Activated CD8-positive, alpha-beta T cell treated with anti-CD3 and anti-CD28 coated beads for 36 hours (primary cell): ENCODE measurements around the gene DROSHA. TPM values are rescaled to one million over a fixed set of nuclear protein-coding genes. Genes with fewer than 3 reads are reported as not detected.

ENCODE experiments used
- ATAC-seq: fragments of 200-7000 bp; cut with Tn5 transposase; one replicate; pipeline ENCODE4 v1.10.0; 2021; ENCODE audit warnings: mild to moderate bottlenecking, moderate library complexity
- CTCF ChIA-PET: fragments of 350-600 bp; sonication (Branson Sonifier 250); formaldehyde crosslinking; loops from one replicate; lab custom pipeline; 2021; ENCODE audit warnings: antibody characterized with exemption; lab: Charles Lee
- POLR2A ChIA-PET: fragments of 350-600 bp; sonication (Branson Sonifier 250); formaldehyde crosslinking; loops from one replicate; lab custom pipeline; 2021; ENCODE audit warnings: antibody characterized with exemption; lab: Charles Lee
- DNase-seq: peaks from one replicate; pipeline ENCODE4 v3.0.0-alpha.2; 2020
- H3K27ac Mint-ChIP-seq: one replicate; pipeline ENCODE4 v1.8.0; 2021; ENCODE audit warnings: mild to moderate bottlenecking, mixed read lengths
- H3K27me3 Mint-ChIP-seq: one replicate; pipeline ENCODE4 v1.8.0; 2021; ENCODE audit warnings: mixed read lengths
- H3K36me3 Mint-ChIP-seq: one replicate; pipeline ENCODE4 v1.8.0; 2021; ENCODE audit warnings: low read depth, mixed read lengths
- H3K4me1 Mint-ChIP-seq: one replicate; pipeline ENCODE4 v1.8.0; 2021; ENCODE audit warnings: low read depth, mixed read lengths
- H3K4me3 Mint-ChIP-seq: one replicate; pipeline ENCODE4 v1.8.0; 2021; ENCODE audit warnings: mild to moderate bottlenecking, moderate library complexity, mixed read lengths
- H3K9me3 Mint-ChIP-seq: one replicate; pipeline ENCODE4 v1.8.0; 2021; ENCODE audit warnings: mixed read lengths
- intact Hi-C: fragments of 100-400 bp; cut with micrococcal nuclease; formaldehyde crosslinking; loops from one replicate; pipeline ENCODE4 v1.10.0; 2022
- total RNA-seq, 2 experiments: library from RNA; stranded (reverse); gene quantifications; one replicate each; pipeline ENCODE4 v1.2.3, GENCODE V29; 2021
- TF ChIP-seq, protein P1 (sequence below): fragments of 200-600 bp; IDR thresholded peaks from one replicate; pipeline ENCODE4 v1.8.0; 2022; ENCODE audit warnings: antibody characterized with exemption, mild to moderate bottlenecking

DROSHA gene
- total RNA-seq, 2 experiments from 2014 or later = 57.8 to 61.0 TPM

DNA sequence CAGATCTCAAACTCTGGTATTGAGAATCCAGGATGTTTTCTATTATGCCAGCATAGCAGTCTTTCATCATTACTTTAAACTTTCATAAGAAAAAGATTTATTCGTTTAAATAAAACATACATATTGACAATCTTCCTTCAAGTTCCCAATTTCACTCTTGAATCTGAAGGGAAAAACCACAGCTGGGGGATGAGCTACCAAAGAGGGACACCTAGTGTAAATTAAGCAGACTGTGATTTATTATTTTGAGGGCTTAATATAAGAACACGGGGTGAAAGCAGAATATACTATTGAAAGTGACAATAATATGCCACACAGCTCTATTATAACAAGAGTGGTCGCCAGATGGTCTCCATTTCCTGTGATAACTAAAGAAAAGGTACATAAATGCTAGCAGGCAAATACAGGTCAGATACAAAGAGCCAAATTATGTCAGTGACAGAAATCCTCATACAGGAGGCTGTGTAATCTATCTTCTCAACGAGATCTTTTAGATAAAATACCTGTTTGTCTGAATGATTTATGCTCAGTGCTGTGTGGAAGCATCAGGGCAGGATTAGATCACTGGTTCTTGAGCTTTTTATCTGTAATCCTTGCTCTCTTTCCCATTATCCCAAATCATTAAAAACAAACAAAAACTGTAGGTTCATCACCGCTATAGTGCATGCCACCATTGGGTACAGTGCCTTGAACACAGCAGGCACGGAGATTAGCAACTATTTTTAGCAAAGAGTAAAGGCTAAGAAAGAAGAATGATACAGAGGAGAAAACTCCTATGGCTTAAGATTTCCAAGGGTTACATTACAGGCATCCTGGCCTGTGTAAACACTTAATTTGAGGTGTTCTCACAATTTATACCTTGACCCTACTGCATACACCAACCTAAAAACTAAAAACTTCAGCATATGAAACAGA, 116.6 kb downstream of the DROSHA start:
- Mint-ChIP-seq H3K27me3 (no peaks in the 10 kb centered on the region), H3K27ac (no peak overlapping the region), H3K4me3 (no peak overlapping the region), H3K36me3 (peaks cover 27% of the 10 kb centered on the region), H3K4me1 (peaks cover 4% of the 10 kb centered on the region), H3K9me3 (no peaks in the 10 kb centered on the region)
- CTCF ChIA-PET = no interaction called here
- POLR2A ChIA-PET = no interaction called here
- intact Hi-C loops = no loop called here
- TF ChIP-seq, protein P1, sequence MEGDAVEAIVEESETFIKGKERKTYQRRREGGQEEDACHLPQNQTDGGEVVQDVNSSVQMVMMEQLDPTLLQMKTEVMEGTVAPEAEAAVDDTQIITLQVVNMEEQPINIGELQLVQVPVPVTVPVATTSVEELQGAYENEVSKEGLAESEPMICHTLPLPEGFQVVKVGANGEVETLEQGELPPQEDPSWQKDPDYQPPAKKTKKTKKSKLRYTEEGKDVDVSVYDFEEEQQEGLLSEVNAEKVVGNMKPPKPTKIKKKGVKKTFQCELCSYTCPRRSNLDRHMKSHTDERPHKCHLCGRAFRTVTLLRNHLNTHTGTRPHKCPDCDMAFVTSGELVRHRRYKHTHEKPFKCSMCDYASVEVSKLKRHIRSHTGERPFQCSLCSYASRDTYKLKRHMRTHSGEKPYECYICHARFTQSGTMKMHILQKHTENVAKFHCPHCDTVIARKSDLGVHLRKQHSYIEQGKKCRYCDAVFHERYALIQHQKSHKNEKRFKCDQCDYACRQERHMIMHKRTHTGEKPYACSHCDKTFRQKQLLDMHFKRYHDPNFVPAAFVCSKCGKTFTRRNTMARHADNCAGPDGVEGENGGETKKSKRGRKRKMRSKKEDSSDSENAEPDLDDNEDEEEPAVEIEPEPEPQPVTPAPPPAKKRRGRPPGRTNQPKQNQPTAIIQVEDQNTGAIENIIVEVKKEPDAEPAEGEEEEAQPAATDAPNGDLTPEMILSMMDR = no peak
- no peak for DNase-seq
- ATAC-seq = no peak

- ATAC-seq (no peak), DNase-seq (no peak)
- ChIA-PET CTCF (no interaction called here), POLR2A (no interaction called here)
- H3K27me3 Mint-ChIP-seq = no peaks in the 10 kb centered on the region
- TF ChIP-seq, protein P1 = no peak
- no peak overlapping the region for H3K27ac Mint-ChIP-seq
- no peaks in the 10 kb centered on the region for H3K9me3 Mint-ChIP-seq
- H3K36me3 Mint-ChIP-seq = peaks cover 44% of the 10 kb centered on the region
- intact Hi-C loops = no loop called here
- H3K4me1 Mint-ChIP-seq = peaks cover 4% of the 10 kb centered on the region
- H3K4me3 Mint-ChIP-seq = no peak overlapping the region
These were observed 118.7 kb downstream of the DROSHA start for GRCh38 chr5:31413030-31413812.

GRCh38 chr5:31412324-31412723, 119.6 kb downstream of the DROSHA start:
- ATAC-seq (no peak), DNase-seq (no peak)
- intact Hi-C loops = no loop called here
- no peaks in the 10 kb centered on the region for H3K9me3 Mint-ChIP-seq
- ChIA-PET CTCF (no interaction called here), POLR2A (no interaction called here)
- no peaks in the 10 kb centered on the region for H3K27me3 Mint-ChIP-seq
- H3K4me3 Mint-ChIP-seq = no peak overlapping the region
- TF ChIP-seq, protein P1 = no peak
- H3K4me1 Mint-ChIP-seq = peaks cover 4% of the 10 kb centered on the region
- H3K36me3 Mint-ChIP-seq = peaks cover 49% of the 10 kb centered on the region
- no peak overlapping the region for H3K27ac Mint-ChIP-seq

DNA sequence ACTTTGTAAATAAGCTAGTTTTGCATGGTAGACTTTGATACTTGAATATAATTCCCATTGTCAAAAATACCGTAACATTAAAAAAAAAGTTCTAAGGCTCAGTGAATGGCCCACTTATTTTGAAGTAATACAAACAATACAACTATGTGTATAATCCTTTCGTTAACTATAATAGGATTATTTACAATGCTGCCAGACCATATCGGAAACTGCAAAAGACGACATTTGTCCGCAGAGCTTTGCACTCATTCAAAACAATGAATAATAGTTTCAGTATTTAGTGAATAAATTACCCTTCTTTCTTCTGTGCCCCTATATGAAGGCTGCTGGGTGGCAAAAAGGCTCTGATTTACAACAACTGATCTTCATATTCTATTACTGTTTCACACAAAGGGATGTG, 121.8 kb downstream of the DROSHA start:
- ATAC-seq = no peak
- Mint-ChIP-seq H3K27me3 (no peaks in the 10 kb centered on the region), H3K4me1 (peaks cover 4% of the 10 kb centered on the region), H3K27ac (no peak overlapping the region), H3K36me3 (peaks cover 54% of the 10 kb centered on the region), H3K4me3 (no peak overlapping the region), H3K9me3 (no peaks in the 10 kb centered on the region)
- ChIA-PET POLR2A (no interaction called here), CTCF (interaction anchor here (0.9 kb wide), 1 partner anchor 51 kb away, joined by 3 read pairs; no protein-coding TSS in a partner anchor)
- intact Hi-C loops = no loop called here
- TF ChIP-seq, protein P1 = no peak
- no peak for DNase-seq

GRCh38 chr5:31408814-31409213, 123.1 kb downstream of the DROSHA start:
- Mint-ChIP-seq H3K9me3 (no peaks in the 10 kb centered on the region), H3K27me3 (no peaks in the 10 kb centered on the region), H3K4me3 (no peak overlapping the region), H3K36me3 (peaks cover 52% of the 10 kb centered on the region), H3K27ac (no peak overlapping the region), H3K4me1 (peaks cover 1% of the 10 kb centered on the region)
- TF ChIP-seq, protein P1 = no peak
- ATAC-seq = no peak
- CTCF ChIA-PET = no interaction called here
- no peak for DNase-seq
- intact Hi-C loops = no loop called here
- POLR2A ChIA-PET = no interaction called here
